Measurements from ENCODE around the gene IGHMBP2. TPM values are rescaled to one million over a fixed set of nuclear protein-coding genes. Genes with fewer than 3 reads are reported as not detected.

The IGHMBP2 gene
- total and polyA plus RNA-seq, 2 experiments from 2014 or later, result 14.3 to 27.7 TPM

GRCh38 chr11:68960294-68961071 lies 56.8 kb downstream of the IGHMBP2 start:
- no peaks in the 10 kb centered on the region for H3K9me2 ChIP-seq (ENCODE audit: insufficient read depth)
- no peaks in the 10 kb centered on the region for H4K20me1 ChIP-seq (replicated peaks; ENCODE audit: insufficient read depth)
- DNase-seq (ENCODE audit: low spot score) (no peak), ATAC-seq (no peak)
- no peak overlapping the region for H3K4me2 ChIP-seq
- Mint-ChIP-seq H3K4me1 (peaks cover 5% of the 10 kb centered on the region; the same call in 2 of the 3 replicates), H3K9me3 (no peaks in the 10 kb centered on the region; the same call in 2 of the 3 replicates), H3K36me3 (ENCODE audit: low read depth) (no peaks in the 10 kb centered on the region), H3K27ac (no peak overlapping the region), H3K27me3 (ENCODE audit: insufficient read depth, low read depth, poor library complexity) (peaks cover 4% of the 10 kb centered on the region), H3K4me3 (no peak overlapping the region)
- no peaks in the 10 kb centered on the region for H3K36me3 ChIP-seq (ENCODE audit: insufficient read depth)
- H2AFZ ChIP-seq, result no peak overlapping the region
- H3K4me3 ChIP-seq, result no peak overlapping the region
- H3K4me1 ChIP-seq (ENCODE audit: insufficient read depth), result peaks cover 2% of the 10 kb centered on the region; the same call in 1 of the 2 replicates
- H3K27ac ChIP-seq (ENCODE audit: low read depth), result no peak overlapping the region
- H3K27me3 ChIP-seq (ENCODE audit: insufficient read depth), result no peaks in the 10 kb centered on the region
- no peak for TF ChIP-seq ETS1 (IDR thresholded peaks at IDR 0.05)
- TF ChIP-seq ZNF331 (CRISPR knock-in tag; IDR thresholded peaks at IDR 0.05; ENCODE audit: low read depth), result no peak
- TF ChIP-seq EZH2phosphoT487 (IDR thresholded peaks at IDR 0.05; ENCODE audit: unreplicated experiment), result no peak
- no peak for TF ChIP-seq POLR2AphosphoS5 (IDR thresholded peaks at IDR 0.05; ENCODE audit: low read depth)
- TF ChIP-seq, protein P1, sequence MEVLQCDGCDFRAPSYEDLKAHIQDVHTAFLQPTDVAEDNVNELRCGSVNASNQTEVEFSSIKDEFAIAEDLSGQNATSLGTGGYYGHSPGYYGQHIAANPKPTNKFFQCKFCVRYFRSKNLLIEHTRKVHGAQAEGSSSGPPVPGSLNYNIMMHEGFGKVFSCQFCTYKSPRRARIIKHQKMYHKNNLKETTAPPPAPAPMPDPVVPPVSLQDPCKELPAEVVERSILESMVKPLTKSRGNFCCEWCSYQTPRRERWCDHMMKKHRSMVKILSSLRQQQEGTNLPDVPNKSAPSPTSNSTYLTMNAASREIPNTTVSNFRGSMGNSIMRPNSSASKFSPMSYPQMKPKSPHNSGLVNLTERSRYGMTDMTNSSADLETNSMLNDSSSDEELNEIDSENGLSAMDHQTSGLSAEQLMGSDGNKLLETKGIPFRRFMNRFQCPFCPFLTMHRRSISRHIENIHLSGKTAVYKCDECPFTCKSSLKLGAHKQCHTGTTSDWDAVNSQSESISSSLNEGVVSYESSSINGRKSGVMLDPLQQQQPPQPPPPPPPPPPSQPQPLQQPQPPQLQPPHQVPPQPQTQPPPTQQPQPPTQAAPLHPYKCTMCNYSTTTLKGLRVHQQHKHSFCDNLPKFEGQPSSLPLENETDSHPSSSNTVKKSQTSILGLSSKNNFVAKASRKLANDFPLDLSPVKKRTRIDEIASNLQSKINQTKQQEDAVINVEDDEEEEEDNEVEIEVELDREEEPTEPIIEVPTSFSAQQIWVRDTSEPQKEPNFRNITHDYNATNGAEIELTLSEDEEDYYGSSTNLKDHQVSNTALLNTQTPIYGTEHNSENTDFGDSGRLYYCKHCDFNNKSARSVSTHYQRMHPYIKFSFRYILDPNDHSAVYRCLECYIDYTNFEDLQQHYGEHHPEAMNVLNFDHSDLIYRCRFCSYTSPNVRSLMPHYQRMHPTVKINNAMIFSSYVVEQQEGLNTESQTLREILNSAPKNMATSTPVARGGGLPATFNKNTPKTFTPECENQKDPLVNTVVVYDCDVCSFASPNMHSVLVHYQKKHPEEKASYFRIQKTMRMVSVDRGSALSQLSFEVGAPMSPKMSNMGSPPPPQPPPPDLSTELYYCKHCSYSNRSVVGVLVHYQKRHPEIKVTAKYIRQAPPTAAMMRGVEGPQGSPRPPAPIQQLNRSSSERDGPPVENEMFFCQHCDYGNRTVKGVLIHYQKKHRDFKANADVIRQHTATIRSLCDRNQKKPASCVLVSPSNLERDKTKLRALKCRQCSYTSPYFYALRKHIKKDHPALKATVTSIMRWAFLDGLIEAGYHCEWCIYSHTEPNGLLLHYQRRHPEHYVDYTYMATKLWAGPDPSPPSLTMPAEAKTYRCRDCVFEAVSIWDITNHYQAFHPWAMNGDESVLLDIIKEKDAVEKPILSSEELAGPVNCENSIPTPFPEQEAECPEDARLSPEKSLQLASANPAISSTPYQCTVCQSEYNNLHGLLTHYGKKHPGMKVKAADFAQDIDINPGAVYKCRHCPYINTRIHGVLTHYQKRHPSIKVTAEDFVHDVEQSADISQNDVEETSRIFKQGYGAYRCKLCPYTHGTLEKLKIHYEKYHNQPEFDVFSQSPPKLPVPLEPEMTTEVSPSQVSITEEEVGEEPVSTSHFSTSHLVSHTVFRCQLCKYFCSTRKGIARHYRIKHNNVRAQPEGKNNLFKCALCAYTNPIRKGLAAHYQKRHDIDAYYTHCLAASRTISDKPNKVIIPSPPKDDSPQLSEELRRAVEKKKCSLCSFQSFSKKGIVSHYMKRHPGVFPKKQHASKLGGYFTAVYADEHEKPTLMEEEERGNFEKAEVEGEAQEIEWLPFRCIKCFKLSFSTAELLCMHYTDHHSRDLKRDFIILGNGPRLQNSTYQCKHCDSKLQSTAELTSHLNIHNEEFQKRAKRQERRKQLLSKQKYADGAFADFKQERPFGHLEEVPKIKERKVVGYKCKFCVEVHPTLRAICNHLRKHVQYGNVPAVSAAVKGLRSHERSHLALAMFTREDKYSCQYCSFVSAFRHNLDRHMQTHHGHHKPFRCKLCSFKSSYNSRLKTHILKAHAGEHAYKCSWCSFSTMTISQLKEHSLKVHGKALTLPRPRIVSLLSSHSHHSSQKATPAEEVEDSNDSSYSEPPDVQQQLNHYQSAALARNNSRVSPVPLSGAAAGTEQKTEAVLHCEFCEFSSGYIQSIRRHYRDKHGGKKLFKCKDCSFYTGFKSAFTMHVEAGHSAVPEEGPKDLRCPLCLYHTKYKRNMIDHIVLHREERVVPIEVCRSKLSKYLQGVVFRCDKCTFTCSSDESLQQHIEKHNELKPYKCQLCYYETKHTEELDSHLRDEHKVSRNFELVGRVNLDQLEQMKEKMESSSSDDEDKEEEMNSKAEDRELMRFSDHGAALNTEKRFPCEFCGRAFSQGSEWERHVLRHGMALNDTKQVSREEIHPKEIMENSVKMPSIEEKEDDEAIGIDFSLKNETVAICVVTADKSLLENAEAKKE (CRISPR knock-in tag; IDR thresholded peaks at IDR 0.05), result no peak
- TF ChIP-seq, protein P2, sequence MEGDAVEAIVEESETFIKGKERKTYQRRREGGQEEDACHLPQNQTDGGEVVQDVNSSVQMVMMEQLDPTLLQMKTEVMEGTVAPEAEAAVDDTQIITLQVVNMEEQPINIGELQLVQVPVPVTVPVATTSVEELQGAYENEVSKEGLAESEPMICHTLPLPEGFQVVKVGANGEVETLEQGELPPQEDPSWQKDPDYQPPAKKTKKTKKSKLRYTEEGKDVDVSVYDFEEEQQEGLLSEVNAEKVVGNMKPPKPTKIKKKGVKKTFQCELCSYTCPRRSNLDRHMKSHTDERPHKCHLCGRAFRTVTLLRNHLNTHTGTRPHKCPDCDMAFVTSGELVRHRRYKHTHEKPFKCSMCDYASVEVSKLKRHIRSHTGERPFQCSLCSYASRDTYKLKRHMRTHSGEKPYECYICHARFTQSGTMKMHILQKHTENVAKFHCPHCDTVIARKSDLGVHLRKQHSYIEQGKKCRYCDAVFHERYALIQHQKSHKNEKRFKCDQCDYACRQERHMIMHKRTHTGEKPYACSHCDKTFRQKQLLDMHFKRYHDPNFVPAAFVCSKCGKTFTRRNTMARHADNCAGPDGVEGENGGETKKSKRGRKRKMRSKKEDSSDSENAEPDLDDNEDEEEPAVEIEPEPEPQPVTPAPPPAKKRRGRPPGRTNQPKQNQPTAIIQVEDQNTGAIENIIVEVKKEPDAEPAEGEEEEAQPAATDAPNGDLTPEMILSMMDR (conservative IDR thresholded peaks at IDR 0.05; ENCODE audit: low read depth in 2 of 2), result no peak
- TF ChIP-seq NANOG (IDR thresholded peaks at IDR 0.05; ENCODE audit: borderline replicate concordance), result no peak
- TF ChIP-seq STAT1 (IDR thresholded peaks at IDR 0.05; ENCODE audit: unreplicated experiment), result no peak
- no peak for TF ChIP-seq EZH2 (IDR thresholded peaks at IDR 0.05; ENCODE audit: low read depth, unreplicated experiment)
- no peak for TF ChIP-seq REST (IDR thresholded peaks at IDR 0.05; ENCODE audit: unreplicated experiment)
- TF ChIP-seq CREB1 (CRISPR knock-in tag; IDR thresholded peaks at IDR 0.05; ENCODE audit: low read depth), result no peak
- TF ChIP-seq JUNB (IDR thresholded peaks at IDR 0.05; ENCODE audit: unreplicated experiment), result no peak
- TF ChIP-seq ZNF114 (CRISPR knock-in tag; IDR thresholded peaks at IDR 0.05), result no peak
- no peaks in the 10 kb centered on the region for H3F3A ChIP-seq (replicated peaks; ENCODE audit: low read depth)
- no peaks in the 10 kb centered on the region for H3K79me2 ChIP-seq (replicated peaks; ENCODE audit: insufficient read depth)
